Subcutaneous adipose tissue (tissue), 4 donors: ENCODE data around the gene PELI1. TPM values are rescaled to one million over a fixed set of nuclear protein-coding genes. Genes with fewer than 3 reads are reported as not detected.

Experiments used
- CTCF ChIP-seq: fragments of 450-650 bp; IDR thresholded peaks from one replicate; pipeline ENCODE4 v1.5.1; 2016; ENCODE audit warnings: low read depth, mild to moderate bottlenecking, control low read depth, antibody characterized with exemption, moderate library complexity
- total RNA-seq, 4 donors: library from RNA; depleted of rRNA; stranded (reverse); fragments of >200 nt; gene quantifications; one replicate each; pipeline ENCODE4 v1.1.0, GENCODE V29; 2016

PELI1 gene
- total RNA-seq, 4 donors from 2014 or later: 24.7 to 58.5 (median 28.4) TPM

GRCh38 chr2:64139956-64140355, 4.3 kb downstream of the PELI1 start:
- TF ChIP-seq CTCF: no peak

DNA sequence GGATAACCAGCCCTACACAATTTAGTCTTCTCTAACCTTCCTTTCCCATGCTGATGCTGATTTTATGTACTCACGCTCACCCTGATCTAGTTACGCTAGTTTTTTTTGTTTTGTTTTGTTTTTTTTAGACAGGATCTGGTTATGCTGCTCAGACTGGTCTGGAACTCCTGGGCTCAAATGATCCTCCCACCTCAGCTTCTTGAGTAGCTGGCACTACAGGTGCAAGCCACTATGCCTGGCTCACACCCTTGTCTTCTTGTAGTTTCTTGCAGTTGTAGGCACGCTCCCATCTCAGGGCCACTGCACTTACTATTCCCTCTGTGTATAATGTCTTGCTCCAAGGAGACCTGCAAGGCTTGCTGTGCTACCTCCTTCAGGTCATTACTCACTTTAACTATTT, 6.2 kb downstream of the PELI1 start:
- no peak for TF ChIP-seq CTCF

DNA sequence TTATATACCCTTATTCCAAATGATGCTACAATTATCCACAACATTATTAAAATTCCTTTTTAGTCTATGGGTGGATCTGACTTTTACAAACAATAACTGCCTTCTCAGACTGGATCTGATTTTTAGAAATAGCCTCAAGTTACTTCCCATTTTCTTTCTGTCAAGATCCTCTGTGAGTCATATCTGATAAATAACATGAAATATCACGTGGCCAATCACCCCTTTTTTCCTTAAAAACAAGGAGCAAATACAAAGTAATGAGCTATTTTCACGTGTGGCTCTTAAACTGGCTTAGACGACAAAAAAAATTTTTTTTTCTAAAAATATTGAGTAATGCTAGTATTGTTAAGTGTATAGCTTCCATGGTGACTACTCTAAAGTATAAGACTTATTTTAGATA, 6.7 kb downstream of the PELI1 start:
- TF ChIP-seq CTCF: no peak

GRCh38 chr2:64135421-64135820, 8.8 kb downstream of the PELI1 start:
- no peak for TF ChIP-seq CTCF

DNA sequence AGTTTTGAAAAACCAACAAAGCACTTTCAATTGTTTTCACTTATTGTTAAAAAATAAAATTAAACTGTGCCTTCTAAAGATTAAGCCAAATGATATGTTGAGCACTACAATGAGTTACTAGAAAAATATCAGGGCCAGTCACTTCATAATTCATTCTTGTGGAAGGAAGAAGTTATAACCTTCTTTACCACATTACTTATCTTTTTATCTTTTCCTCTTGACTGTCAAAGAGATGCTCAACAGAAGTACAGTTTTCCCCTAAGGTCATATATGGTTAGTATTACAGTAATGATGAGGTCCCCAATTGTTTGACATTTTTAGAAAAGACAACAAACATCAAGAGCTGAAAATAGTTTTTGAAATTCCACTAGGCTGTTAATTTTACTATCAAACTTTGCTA, 9.4 kb downstream of the PELI1 start:
- no peak for TF ChIP-seq CTCF

DNA sequence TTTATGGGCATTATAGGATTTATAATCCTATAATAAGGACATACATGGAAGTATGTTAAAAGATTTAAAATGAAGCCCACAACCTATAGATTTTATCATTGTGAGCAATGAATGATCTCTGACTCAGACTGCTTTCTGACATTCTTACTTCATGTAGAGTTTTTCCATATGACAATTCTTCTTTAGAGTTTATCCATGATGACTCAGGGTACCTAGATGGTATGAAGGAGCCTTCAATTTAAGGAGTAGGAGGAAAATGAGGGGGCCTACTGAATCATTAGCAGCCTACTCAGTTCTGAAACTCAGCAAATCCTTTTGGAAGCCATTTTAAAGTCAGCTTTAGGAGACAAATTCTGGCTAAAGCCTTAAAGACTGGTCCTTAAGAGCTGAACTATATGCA, 10.4 kb downstream of the PELI1 start:
- no peak for TF ChIP-seq CTCF

DNA sequence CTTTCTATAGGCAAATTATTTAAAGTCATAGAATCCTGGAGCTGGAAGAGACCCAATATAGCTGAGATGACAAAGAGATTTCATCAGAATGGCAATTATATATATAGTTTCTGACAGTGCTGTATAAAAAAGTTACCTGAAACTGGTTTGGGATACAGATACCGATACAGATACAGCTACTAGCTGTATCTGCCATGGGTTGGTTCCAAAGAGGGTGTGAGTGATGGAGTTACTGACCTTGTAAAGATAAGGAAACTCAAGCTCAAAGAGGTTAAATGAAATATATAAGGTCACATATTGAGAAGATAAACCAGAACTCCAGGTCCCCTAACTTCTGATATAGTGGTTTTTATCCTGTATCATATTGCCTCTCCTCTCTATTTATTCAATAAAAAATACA, 10.9 kb downstream of the PELI1 start:
- no peak for TF ChIP-seq CTCF

GRCh38 chr2:64130333-64130732, 13.9 kb downstream of the PELI1 start:
- no peak for TF ChIP-seq CTCF
